ENCODE results near the gene DOCK9. TPM values are rescaled to one million over a fixed set of nuclear protein-coding genes. Genes with fewer than 3 reads are reported as not detected.

DOCK9 gene
- total and polyA plus RNA-seq, 2 experiments from 2014 or later = 8.5 to 57.7 TPM

- TF ChIP-seq, protein P1, sequence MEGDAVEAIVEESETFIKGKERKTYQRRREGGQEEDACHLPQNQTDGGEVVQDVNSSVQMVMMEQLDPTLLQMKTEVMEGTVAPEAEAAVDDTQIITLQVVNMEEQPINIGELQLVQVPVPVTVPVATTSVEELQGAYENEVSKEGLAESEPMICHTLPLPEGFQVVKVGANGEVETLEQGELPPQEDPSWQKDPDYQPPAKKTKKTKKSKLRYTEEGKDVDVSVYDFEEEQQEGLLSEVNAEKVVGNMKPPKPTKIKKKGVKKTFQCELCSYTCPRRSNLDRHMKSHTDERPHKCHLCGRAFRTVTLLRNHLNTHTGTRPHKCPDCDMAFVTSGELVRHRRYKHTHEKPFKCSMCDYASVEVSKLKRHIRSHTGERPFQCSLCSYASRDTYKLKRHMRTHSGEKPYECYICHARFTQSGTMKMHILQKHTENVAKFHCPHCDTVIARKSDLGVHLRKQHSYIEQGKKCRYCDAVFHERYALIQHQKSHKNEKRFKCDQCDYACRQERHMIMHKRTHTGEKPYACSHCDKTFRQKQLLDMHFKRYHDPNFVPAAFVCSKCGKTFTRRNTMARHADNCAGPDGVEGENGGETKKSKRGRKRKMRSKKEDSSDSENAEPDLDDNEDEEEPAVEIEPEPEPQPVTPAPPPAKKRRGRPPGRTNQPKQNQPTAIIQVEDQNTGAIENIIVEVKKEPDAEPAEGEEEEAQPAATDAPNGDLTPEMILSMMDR (conservative IDR thresholded peaks at IDR 0.05; ENCODE audit: low read depth in 2 of 2) = no peak
- no peak for TF ChIP-seq EZH2phosphoT487 (IDR thresholded peaks at IDR 0.05; ENCODE audit: unreplicated experiment)
- TF ChIP-seq EZH2 (IDR thresholded peaks at IDR 0.05; ENCODE audit: low read depth, unreplicated experiment) = no peak
- TF ChIP-seq, protein P2, sequence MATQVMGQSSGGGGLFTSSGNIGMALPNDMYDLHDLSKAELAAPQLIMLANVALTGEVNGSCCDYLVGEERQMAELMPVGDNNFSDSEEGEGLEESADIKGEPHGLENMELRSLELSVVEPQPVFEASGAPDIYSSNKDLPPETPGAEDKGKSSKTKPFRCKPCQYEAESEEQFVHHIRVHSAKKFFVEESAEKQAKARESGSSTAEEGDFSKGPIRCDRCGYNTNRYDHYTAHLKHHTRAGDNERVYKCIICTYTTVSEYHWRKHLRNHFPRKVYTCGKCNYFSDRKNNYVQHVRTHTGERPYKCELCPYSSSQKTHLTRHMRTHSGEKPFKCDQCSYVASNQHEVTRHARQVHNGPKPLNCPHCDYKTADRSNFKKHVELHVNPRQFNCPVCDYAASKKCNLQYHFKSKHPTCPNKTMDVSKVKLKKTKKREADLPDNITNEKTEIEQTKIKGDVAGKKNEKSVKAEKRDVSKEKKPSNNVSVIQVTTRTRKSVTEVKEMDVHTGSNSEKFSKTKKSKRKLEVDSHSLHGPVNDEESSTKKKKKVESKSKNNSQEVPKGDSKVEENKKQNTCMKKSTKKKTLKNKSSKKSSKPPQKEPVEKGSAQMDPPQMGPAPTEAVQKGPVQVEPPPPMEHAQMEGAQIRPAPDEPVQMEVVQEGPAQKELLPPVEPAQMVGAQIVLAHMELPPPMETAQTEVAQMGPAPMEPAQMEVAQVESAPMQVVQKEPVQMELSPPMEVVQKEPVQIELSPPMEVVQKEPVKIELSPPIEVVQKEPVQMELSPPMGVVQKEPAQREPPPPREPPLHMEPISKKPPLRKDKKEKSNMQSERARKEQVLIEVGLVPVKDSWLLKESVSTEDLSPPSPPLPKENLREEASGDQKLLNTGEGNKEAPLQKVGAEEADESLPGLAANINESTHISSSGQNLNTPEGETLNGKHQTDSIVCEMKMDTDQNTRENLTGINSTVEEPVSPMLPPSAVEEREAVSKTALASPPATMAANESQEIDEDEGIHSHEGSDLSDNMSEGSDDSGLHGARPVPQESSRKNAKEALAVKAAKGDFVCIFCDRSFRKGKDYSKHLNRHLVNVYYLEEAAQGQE (IDR thresholded peaks at IDR 0.05; ENCODE audit: unreplicated experiment) = no peak
- no peak for TF ChIP-seq ZNF331 (CRISPR knock-in tag; IDR thresholded peaks at IDR 0.05; ENCODE audit: low read depth)
Observed at GRCh38 chr13:98771838-98772611, 205.8 kb downstream of the DOCK9 start (continued).

DNA sequence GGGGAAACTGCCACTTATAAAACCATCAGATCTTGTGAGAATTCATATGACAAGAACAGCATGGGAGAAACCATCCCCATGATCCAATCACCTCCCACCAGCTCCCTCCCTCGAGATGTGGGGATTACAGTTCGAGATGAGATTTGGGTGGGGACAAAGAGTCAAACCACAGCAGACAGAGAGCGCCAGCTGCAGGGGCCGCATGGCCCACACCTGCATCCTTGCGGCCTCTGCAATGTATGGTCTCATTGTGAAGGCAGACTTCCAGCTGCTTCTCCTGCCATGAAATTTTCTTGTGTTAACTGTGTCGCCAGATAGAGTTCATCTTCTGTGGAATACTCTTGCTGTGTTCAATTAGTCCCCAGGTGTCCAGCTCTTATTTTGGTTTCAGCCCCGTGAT, 208.1 kb downstream of the DOCK9 start:
- H3K4me3 Mint-ChIP-seq = no peak overlapping the region
- ATAC-seq = no peak
- TF ChIP-seq POLR2AphosphoS5 (IDR thresholded peaks at IDR 0.05; ENCODE audit: low read depth) (no peak), ZNF114 (CRISPR knock-in tag; IDR thresholded peaks at IDR 0.05) (no peak), EZH2phosphoT487 (IDR thresholded peaks at IDR 0.05; ENCODE audit: unreplicated experiment) (no peak), ETS1 (IDR thresholded peaks at IDR 0.05) (no peak), CREB1 (CRISPR knock-in tag; IDR thresholded peaks at IDR 0.05; ENCODE audit: low read depth) (no peak), EZH2 (IDR thresholded peaks at IDR 0.05; ENCODE audit: low read depth, unreplicated experiment) (no peak), JUNB (IDR thresholded peaks at IDR 0.05; ENCODE audit: unreplicated experiment) (no peak)
- TF ChIP-seq, protein P1 (conservative IDR thresholded peaks at IDR 0.05; ENCODE audit: low read depth in 2 of 2) = no peak

More for the DNA sequence above, 208.1 kb downstream of the DOCK9 start:
- no peak overlapping the region for H2AFZ ChIP-seq
- no peak overlapping the region for H3K27ac Mint-ChIP-seq
- H3K36me3 Mint-ChIP-seq (ENCODE audit: low read depth) = no peaks in the 10 kb centered on the region
- peaks cover 6% of the 10 kb centered on the region; the same call in 1 of the 2 replicates for H3K9me2 ChIP-seq (ENCODE audit: insufficient read depth)
- H3K79me2 ChIP-seq (replicated peaks; ENCODE audit: insufficient read depth) = no peaks in the 10 kb centered on the region
- H3K9me3 Mint-ChIP-seq = no peaks in the 10 kb centered on the region
- no peaks in the 10 kb centered on the region for H3K27me3 ChIP-seq (ENCODE audit: insufficient read depth)
- no peak overlapping the region for H3K4me3 ChIP-seq
- H3F3A ChIP-seq (replicated peaks; ENCODE audit: low read depth) = no peaks in the 10 kb centered on the region
- H3K36me3 ChIP-seq (ENCODE audit: insufficient read depth) = no peaks in the 10 kb centered on the region
- no peaks in the 10 kb centered on the region for H3K27me3 Mint-ChIP-seq (ENCODE audit: insufficient read depth, low read depth, poor library complexity)
- no peaks in the 10 kb centered on the region for H3K4me1 Mint-ChIP-seq
- H3K27ac ChIP-seq (ENCODE audit: low read depth) = no peak overlapping the region
- DNase-seq (ENCODE audit: low spot score) = no peak
- H3K4me2 ChIP-seq = no peak overlapping the region
- no peaks in the 10 kb centered on the region for H4K20me1 ChIP-seq (replicated peaks; ENCODE audit: insufficient read depth)
- H3K4me1 ChIP-seq (ENCODE audit: insufficient read depth) = no peaks in the 10 kb centered on the region
